Measurements from ENCODE around the gene TNK2. TPM values are rescaled to one million over a fixed set of nuclear protein-coding genes. Genes with fewer than 3 reads are reported as not detected.

Gene TNK2
- total RNA-seq, 4 donors from 2014 or later: 10.2 to 21.1 (median 12.7) TPM

DNA sequence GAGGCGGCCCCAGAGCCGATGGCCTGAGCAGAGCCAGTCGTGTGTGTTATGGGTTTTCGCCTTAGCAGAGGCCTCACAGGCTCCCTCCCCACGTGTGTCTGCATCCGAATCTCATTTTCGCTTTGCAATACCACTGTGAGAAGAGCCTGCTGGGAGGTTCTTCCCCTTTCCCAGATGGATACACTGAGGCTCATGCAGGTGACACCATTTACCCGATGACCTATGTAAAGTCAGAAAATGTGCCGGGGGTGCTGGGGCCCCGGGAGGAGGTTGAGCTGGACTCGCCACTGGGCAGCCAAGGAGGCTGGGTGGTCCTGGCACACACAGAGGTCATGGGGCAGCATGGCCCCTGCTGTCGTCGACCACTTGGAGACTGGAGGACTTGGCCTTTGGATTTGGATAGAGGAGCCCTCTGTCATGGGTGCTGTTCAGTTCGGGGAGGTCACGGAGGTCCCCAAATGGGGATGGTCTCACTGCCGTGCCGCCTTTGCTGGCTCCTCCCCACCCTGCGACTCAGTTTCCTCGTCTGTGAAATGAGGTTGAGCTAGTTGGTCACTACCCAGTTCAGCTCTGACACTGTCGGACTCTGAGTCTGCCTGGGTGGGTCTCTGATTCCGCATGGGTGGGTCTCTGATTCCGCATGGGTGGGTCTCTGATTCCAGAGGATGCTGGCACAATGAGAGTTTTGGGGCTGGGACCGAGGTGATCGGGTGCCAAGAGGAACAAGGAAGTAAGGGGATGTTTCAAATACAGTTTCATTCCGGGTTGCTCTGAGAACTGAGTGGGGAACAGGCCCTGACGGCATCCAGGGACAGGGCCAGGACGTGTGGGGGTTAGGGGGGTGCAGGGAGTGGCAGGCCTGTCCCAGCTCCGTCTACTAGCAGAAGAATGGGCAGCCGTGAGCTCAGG, 73.4 kb downstream of the TNK2 start:
- intact Hi-C loops (cut with DNase I): no loop called here
- no peaks in the 10 kb centered on the region for H3K9me3 ChIP-seq
- WGBS, 2 donors: 91 to 94% methylated on average over 26 to 29 of the region's 29 CpGs
- H3K27me3 ChIP-seq: no peaks in the 10 kb centered on the region
- H3K4me3 ChIP-seq (replicated peaks in 1 of 3): no peak overlapping the region
- no peaks in the 10 kb centered on the region for H3K4me1 ChIP-seq
- no peaks in the 10 kb centered on the region for H3K36me3 ChIP-seq
- no peak for TF ChIP-seq POLR2A (IDR thresholded peaks at IDR 0.05)
- TF ChIP-seq, protein P1, sequence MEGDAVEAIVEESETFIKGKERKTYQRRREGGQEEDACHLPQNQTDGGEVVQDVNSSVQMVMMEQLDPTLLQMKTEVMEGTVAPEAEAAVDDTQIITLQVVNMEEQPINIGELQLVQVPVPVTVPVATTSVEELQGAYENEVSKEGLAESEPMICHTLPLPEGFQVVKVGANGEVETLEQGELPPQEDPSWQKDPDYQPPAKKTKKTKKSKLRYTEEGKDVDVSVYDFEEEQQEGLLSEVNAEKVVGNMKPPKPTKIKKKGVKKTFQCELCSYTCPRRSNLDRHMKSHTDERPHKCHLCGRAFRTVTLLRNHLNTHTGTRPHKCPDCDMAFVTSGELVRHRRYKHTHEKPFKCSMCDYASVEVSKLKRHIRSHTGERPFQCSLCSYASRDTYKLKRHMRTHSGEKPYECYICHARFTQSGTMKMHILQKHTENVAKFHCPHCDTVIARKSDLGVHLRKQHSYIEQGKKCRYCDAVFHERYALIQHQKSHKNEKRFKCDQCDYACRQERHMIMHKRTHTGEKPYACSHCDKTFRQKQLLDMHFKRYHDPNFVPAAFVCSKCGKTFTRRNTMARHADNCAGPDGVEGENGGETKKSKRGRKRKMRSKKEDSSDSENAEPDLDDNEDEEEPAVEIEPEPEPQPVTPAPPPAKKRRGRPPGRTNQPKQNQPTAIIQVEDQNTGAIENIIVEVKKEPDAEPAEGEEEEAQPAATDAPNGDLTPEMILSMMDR (IDR thresholded peaks at IDR 0.05): no peak
- DNase-seq: no peak
- H3K27ac ChIP-seq: no peak overlapping the region

DNA sequence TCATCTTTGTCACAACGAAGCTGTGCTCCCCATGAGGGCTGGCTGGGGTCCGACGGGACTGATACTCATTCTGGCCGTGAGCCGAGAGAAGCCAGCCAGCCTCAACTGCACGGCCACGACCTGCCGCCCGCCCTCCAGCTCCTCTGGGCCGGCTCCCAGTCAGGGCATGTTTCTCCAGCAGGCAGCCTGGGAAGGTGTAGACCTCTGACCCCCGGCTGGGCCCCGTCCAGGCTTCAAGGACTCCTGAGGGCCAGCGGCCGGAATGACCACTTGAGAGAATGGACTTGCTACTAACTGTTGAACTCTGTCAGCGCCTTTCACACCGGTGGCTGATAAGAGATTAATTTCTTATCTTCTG, 78.5 kb downstream of the TNK2 start:
- 71 to 74% methylated on average over 15 to 16 of the region's 16 CpGs for WGBS, 2 donors
- H3K4me3 ChIP-seq (replicated peaks in 1 of 3): no peak overlapping the region
- no peak overlapping the region for H3K27ac ChIP-seq
- TF ChIP-seq, protein P1 (IDR thresholded peaks at IDR 0.05): no peak
- TF ChIP-seq POLR2A (IDR thresholded peaks at IDR 0.05): no peak
- no peaks in the 10 kb centered on the region for H3K4me1 ChIP-seq
- intact Hi-C loops (cut with DNase I): no loop called here
- H3K9me3 ChIP-seq: no peaks in the 10 kb centered on the region
- peak in 1 of 2 donors; percentile 25 for DNase-seq
- H3K36me3 ChIP-seq: no peaks in the 10 kb centered on the region
- no peaks in the 10 kb centered on the region for H3K27me3 ChIP-seq

DNA sequence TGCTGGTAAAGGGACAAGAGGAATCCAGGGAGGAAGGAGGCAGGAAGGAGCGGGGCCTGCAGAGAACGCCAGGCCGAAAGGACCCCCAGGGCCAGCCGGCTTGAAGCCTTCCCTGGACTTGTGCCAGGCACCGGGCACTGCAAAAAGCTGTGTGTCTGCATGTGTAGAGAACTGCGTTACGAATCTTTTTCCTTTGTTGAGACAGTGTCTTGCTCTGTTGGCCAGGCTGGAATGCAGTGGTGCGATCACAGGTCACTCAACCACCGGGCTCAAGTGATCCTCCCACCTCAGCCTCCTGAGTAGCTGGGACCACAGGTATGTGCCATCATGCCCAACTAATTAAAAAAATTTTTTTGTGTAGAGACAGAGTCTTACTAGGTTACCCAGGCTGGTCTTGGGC, 79.6 kb downstream of the TNK2 start:
- intact Hi-C loops (cut with DNase I): no loop called here
- no peaks in the 10 kb centered on the region for H3K36me3 ChIP-seq
- no peak for TF ChIP-seq POLR2A (IDR thresholded peaks at IDR 0.05)
- TF ChIP-seq, protein P1 (IDR thresholded peaks at IDR 0.05): no peak
- peaks cover 3 to 4% of the 10 kb centered on the region in 2 donors for H3K4me1 ChIP-seq
- H3K27ac ChIP-seq: no peak overlapping the region
- H3K9me3 ChIP-seq: no peaks in the 10 kb centered on the region
- no peak for DNase-seq
- H3K4me3 ChIP-seq (replicated peaks in 1 of 3): no peak overlapping the region
- 37 to 56% methylated on average over 9 of the region's 9 CpGs for WGBS, 2 donors
- H3K27me3 ChIP-seq: no peaks in the 10 kb centered on the region

DNA sequence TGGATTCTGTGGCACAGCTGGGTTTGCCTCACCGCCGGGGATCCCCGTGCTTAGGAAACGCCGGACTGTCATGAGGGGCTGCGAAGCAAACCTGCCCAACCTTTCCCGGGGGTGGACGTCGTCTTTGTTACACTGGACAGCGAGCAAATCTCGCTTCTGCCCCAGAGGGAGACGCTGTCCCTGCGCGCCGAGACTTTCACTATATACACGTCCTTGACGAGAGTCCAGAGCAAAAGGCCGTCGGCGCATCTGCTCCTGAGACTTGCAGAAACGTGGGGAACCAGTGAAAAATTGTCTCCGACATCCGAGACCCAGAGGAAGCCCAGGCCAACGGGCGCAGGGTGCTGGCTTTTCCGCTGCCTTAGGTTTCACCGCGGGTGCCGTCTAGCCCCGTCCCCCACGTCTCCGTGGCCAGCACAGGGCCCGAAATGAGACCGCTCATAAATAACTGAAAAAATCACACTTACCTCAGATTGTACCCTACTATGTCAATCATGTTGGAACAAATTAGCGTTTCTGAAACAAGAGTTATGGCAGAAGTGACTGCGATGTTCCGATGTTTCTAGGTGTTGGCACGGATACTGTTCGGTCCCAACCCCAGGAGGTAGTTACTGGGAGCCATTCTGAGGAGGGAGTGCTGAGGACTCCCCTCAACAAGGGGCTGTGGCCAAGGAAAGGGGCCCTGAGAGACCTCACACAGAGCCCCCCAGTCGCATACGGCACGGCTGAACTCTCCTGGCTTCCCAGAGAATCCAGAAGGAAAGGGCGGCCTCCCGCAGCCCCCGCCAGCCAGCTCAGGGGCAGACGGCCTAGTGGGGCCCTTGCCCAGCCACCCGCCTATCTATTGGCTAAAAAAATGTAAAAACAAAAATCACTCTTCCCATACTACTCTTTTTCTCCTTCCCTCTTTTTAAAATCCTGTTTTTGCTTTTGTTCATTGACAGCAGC, 82.2 kb downstream of the TNK2 start:
- Histone ChIP-seq H3K27me3 (no peaks in the 10 kb centered on the region), H3K9me3 (no peaks in the 10 kb centered on the region), H3K4me1 (peaks cover 8 to 10% of the 10 kb centered on the region in 2 donors), H3K36me3 (no peaks in the 10 kb centered on the region), H3K4me3 (replicated peaks in 1 of 3) (no peak overlapping the region), H3K27ac (no peak overlapping the region)
- WGBS, 2 donors: 93 to 94% methylated on average over 40 to 47 of the region's 47 CpGs
- TF ChIP-seq POLR2A (IDR thresholded peaks at IDR 0.05): no peak
- TF ChIP-seq, protein P1 (IDR thresholded peaks at IDR 0.05): no peak
- no peak for DNase-seq
- intact Hi-C loops (cut with DNase I): no loop called here

Measured in thyroid gland (tissue), 4 donors.